Cardiac muscle cell (in vitro differentiated cells and primary cell): ENCODE results near the gene TCAF1. TPM values are rescaled to one million over a fixed set of nuclear protein-coding genes. Genes with fewer than 3 reads are reported as not detected.
"Not testable (repeated sequence)": the region's sequence is repeated elsewhere in the genome, so short reads cannot be mapped to it uniquely, and the experiment has no call there.

Experiments
- DNase-seq, 2 donors: peaks; one replicate each; pipeline versions ENCODE4 v3.0.0 to v3.0.0-alpha.2; 2010 to 2017; ENCODE audit warnings: low read depth in 1 of 2, low spot score in 1 of 2
- H3K27ac ChIP-seq: fragments of 200-600 bp; sonication (generic); 2 replicates; pipeline ENCODE4 v1.5.1; 2016
- H3K27me3 ChIP-seq: fragments of 200-600 bp; sonication (generic); 2 replicates; pipeline ENCODE4 v1.6.0; 2016; ENCODE audit warnings: control low read depth
- H3K36me3 ChIP-seq: fragments of 200-600 bp; sonication (generic); 2 replicates; pipeline ENCODE4 v1.5.1; 2016; ENCODE audit warnings: control low read depth
- H3K4me1 ChIP-seq: fragments of 200-600 bp; sonication (generic); 2 replicates; pipeline ENCODE4 v1.8.1; 2017; ENCODE audit warnings: low read depth, mild to moderate bottlenecking, mixed run types
- H3K4me3 ChIP-seq: fragments of 200-600 bp; sonication (generic); 2 replicates; pipeline ENCODE4 v1.5.1; 2016; ENCODE audit warnings: mild to moderate bottlenecking
- H3K9me3 ChIP-seq: fragments of 200-600 bp; sonication (generic); 2 replicates; pipeline ENCODE4 v1.5.1; 2017; ENCODE audit warnings: low read depth, mild to moderate bottlenecking, control low read depth
- polyA plus RNA-seq: library from polyadenylated mRNA; unstranded; fragments of >200 nt; fragmentation: Nextera tagmentation; extraction: Ambion mirVana; gene quantifications from 2 replicates; pipeline ENCODE4 v1.2.1, GENCODE V29; 2016
- total RNA-seq: library from RNA; depleted of rRNA; stranded (reverse); fragments of >200 nt; gene quantifications from 2 replicates; pipeline ENCODE4 v1.2.3, GENCODE V29; 2016

The TCAF1 gene
- total and polyA plus RNA-seq, 2 experiments from 2014 or later: 58.6 to 82.7 TPM

DNA sequence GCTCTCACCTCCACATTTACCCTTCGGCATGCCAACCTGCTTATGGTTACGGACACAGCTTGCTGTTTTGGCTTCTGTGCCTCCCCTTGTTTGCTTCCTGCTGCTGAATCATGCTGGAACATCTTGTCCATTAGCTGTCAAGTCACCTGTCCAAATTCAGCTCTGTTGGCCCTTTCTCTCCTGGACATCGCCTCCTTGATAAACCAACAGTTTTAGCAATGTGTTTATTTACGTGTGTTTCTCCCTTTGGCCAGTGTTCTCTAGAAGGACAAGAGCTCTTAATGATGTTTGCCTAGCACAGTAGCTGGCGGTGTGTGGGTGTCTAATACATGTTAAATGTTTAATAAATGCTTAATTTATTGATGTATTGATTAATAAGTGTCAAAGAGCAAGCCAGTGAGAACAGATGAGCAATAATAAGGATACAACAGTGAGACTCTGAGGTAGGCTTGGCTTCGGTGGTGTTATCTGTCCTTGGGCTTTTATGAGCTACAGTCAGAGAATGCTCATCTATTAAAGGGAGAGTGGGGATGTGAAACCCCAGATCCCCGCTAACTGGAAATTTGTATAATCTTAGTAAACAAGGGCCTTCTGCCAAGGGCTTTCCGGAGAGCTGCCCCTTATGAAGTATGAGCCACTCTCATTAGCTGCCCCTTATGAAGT, 85.4 kb downstream of the TCAF1 start:
- not testable (repeated sequence) for DNase-seq, H3K27me3 ChIP-seq, H3K4me3 ChIP-seq, H3K4me1 ChIP-seq, H3K27ac ChIP-seq, H3K9me3 ChIP-seq, H3K36me3 ChIP-seq

DNA sequence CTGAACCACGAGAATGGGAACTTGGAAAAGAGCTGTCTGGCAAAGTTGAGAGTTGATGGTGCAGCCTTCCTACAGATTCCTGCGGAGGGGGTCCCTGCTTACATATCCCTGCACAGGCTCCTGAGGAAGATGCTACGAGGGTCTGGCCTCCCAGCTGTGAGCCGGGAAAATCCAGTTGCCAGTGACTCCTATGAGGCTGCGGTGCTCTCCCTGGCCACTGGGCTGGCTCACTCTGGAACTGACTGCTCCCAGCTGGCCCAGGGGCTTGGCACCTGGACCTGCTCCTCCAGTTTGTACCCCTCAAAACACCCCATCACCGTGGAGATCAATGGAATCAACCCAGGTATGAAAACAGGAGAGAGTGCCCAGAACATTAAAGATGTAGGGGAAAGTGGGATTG, 91.3 kb downstream of the TCAF1 start:
- not testable (repeated sequence) for H3K36me3 ChIP-seq, H3K4me3 ChIP-seq, H3K9me3 ChIP-seq, H3K27me3 ChIP-seq, H3K4me1 ChIP-seq, H3K27ac ChIP-seq, DNase-seq

DNA sequence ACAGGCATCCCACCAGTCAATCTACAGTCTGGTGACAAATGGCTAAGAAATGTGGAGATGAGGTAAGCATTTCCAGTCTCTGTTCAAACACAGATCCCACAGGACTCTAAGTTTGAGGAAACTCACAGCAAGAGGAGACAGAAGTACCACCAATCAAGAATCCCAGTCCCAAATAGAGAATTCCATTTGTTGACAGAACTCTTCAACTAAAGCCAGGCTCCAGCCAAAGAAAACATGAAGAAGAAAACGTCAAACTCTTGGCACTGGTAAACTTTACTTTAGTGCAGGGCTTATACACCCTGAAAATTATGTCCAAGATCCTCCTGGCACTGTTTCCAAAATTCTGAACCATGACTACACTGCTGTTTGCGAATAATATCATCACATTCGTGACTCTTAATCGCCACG, 95.3 kb downstream of the TCAF1 start:
- not testable (repeated sequence) for H3K4me3 ChIP-seq, H3K27ac ChIP-seq, H3K9me3 ChIP-seq

More for the DNA sequence above, 95.3 kb downstream of the TCAF1 start:
- H3K4me1 ChIP-seq, H3K27me3 ChIP-seq, DNase-seq, H3K36me3 ChIP-seq: not testable (repeated sequence)

Other genes starting within 250 kb of the TCAF1 start
- not detected in 2 replicates for gene CTAGE6, start 144.5 kb downstream of the TCAF1 start, total RNA-seq
- gene CTAGE6, start 144.5 kb downstream of the TCAF1 start, polyA plus RNA-seq: not detected in 2 replicates
- gene OR2F2, start 33.1 kb upstream of the TCAF1 start, total RNA-seq: not detected in 2 replicates
- not detected in 2 replicates for gene OR2F2, start 33.1 kb upstream of the TCAF1 start, polyA plus RNA-seq
- gene OR2F1, start 52.7 kb upstream of the TCAF1 start, total RNA-seq: not detected in 2 replicates
- gene OR2F1, start 52.7 kb upstream of the TCAF1 start, polyA plus RNA-seq: not detected in 2 replicates
- not detected in 2 replicates for gene OR6B1, start 98.1 kb upstream of the TCAF1 start, total RNA-seq
- not detected in 2 replicates for gene OR6B1, start 98.1 kb upstream of the TCAF1 start, polyA plus RNA-seq
- gene OR2A5, start 146.8 kb upstream of the TCAF1 start, total RNA-seq: not detected in 2 replicates
- not detected in 2 replicates for gene OR2A5, start 146.8 kb upstream of the TCAF1 start, polyA plus RNA-seq
- gene OR2A25, start 167.6 kb upstream of the TCAF1 start, total RNA-seq: not detected in 2 replicates
- gene OR2A25, start 167.6 kb upstream of the TCAF1 start, polyA plus RNA-seq: not detected in 2 replicates
- gene OR2A12, start 184.1 kb upstream of the TCAF1 start, total RNA-seq: not detected in 2 replicates
- not detected in 2 replicates for gene OR2A12, start 184.1 kb upstream of the TCAF1 start, polyA plus RNA-seq
- gene OR2A2, start 207.4 kb upstream of the TCAF1 start, total RNA-seq: not detected in 2 replicates
- gene OR2A2, start 207.4 kb upstream of the TCAF1 start, polyA plus RNA-seq: not detected in 2 replicates
- gene OR2A14, start 221.0 kb upstream of the TCAF1 start, total RNA-seq: not detected in 2 replicates
- not detected in 2 replicates for gene OR2A14, start 221.0 kb upstream of the TCAF1 start, polyA plus RNA-seq